Measurements from ENCODE around the gene PRDM16. TPM values are rescaled to one million over a fixed set of nuclear protein-coding genes. Genes with fewer than 3 reads are reported as not detected.

The PRDM16 gene
- total and polyA plus RNA-seq, 2 experiments from 2014 or later, result 41.8 to 55.8 TPM

DNA sequence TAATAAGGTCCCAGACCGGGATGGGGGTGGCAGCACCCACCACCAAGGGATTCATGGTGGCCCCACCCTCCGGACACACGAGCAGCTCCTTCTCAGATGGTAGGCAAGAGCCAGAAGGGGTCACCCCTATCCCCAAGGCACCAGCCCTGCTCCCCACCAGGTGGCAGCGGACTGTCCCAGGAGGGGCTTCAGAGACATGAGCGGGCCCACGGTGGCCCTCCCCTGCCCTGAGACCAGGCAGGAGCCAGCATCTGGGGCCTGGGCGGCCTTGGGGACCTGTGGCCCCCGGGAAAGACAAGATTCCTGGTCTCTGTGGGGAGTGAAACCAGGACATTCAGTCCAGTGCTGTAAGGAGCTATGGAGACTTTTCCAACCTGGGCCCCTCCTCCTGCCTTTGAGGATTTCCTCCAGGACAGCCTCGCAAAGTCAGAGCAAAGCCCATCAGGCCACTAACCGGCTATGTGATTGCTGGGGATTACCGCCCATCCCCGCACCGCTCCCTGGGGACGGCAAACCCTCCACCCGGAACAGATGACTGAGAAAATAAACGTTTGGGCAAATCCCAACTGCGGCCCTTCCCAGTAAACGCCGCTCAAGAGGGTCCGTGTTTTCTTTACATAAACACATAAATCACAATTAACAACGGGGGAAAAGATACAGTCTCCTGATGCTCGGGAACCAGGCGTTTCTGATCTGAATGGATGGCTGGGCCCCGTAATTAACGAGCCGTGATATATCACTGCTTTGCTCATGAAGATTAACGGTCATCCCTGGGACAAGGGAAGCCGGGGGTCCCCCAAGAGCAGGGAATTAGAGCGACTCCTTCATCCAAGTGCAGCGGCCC is 334.6 kb downstream of the PRDM16 start:
- H3K27ac ChIP-seq, result no peak overlapping the region
- peaks cover 21% of the 10 kb centered on the region for H3K36me3 ChIP-seq
- no peaks in the 10 kb centered on the region for H3K9me3 ChIP-seq (ENCODE audit: low read depth)
- H3K4me3 ChIP-seq, result no peak overlapping the region
- TF ChIP-seq, protein P1, sequence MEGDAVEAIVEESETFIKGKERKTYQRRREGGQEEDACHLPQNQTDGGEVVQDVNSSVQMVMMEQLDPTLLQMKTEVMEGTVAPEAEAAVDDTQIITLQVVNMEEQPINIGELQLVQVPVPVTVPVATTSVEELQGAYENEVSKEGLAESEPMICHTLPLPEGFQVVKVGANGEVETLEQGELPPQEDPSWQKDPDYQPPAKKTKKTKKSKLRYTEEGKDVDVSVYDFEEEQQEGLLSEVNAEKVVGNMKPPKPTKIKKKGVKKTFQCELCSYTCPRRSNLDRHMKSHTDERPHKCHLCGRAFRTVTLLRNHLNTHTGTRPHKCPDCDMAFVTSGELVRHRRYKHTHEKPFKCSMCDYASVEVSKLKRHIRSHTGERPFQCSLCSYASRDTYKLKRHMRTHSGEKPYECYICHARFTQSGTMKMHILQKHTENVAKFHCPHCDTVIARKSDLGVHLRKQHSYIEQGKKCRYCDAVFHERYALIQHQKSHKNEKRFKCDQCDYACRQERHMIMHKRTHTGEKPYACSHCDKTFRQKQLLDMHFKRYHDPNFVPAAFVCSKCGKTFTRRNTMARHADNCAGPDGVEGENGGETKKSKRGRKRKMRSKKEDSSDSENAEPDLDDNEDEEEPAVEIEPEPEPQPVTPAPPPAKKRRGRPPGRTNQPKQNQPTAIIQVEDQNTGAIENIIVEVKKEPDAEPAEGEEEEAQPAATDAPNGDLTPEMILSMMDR (IDR thresholded peaks at IDR 0.05; ENCODE audit: low read depth, low read length), result peak; percentile 13
- no peaks in the 10 kb centered on the region for H3K4me1 ChIP-seq (ENCODE audit: low read depth)
- no peaks in the 10 kb centered on the region for H3K27me3 ChIP-seq
- DNase-seq (ENCODE audit: low read depth in 1 of 2, low spot score in 1 of 2), result no peak

DNA sequence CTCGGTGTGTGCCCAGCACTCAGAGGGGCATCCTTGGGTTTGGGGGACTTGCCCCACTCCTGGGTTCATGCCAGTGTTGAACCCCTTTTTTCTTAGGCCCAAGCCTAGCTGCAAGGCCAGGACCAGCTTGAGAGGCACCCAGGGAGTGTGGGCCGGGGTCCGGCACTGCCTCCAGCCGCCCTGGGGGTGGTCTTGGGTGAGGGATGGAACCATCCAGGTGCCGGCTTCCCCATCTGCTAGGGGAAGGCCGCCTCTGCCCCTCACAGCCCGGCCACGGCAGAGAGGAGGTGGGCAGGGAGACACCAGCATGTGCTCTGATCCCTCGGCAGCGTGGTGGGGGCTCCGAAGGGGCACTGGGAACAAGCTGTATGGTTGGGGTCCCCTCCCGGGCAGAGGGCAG is 335.3 kb downstream of the PRDM16 start:
- Histone ChIP-seq H3K27me3 (no peaks in the 10 kb centered on the region), H3K9me3 (ENCODE audit: low read depth) (no peaks in the 10 kb centered on the region), H3K4me1 (ENCODE audit: low read depth) (no peaks in the 10 kb centered on the region), H3K27ac (no peak overlapping the region), H3K4me3 (no peak overlapping the region), H3K36me3 (peaks cover 21% of the 10 kb centered on the region)
- TF ChIP-seq, protein P1 (IDR thresholded peaks at IDR 0.05; ENCODE audit: low read depth, low read length), result no peak
- no peak for DNase-seq (ENCODE audit: low read depth in 1 of 2, low spot score in 1 of 2)

DNA sequence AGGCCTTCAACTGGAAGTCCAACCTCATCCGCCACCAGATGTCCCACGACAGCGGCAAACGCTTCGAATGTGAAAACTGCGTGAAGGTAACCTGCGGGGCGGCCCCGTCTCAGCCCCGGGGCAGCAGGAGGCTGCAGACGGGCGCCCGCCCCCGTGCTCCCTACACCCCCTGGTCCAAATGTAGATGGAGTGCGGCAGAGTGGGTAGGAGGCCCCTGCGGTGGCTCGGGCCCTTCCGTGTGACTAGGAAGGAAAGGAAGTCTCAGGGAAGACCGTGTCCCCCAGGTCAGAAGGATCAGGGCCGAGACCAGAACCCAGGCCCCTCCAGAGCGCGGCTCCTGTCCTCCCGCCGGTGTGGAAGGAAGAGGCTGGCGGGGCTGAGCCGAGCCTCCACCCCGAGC is 335.8 kb downstream of the PRDM16 start:
- Histone ChIP-seq H3K36me3 (peaks cover 21% of the 10 kb centered on the region), H3K9me3 (ENCODE audit: low read depth) (no peaks in the 10 kb centered on the region), H3K4me1 (ENCODE audit: low read depth) (no peaks in the 10 kb centered on the region), H3K27me3 (no peaks in the 10 kb centered on the region), H3K27ac (no peak overlapping the region), H3K4me3 (no peak overlapping the region)
- TF ChIP-seq, protein P1 (IDR thresholded peaks at IDR 0.05; ENCODE audit: low read depth, low read length), result no peak
- DNase-seq (ENCODE audit: low read depth in 1 of 2, low spot score in 1 of 2), result no peak

DNA sequence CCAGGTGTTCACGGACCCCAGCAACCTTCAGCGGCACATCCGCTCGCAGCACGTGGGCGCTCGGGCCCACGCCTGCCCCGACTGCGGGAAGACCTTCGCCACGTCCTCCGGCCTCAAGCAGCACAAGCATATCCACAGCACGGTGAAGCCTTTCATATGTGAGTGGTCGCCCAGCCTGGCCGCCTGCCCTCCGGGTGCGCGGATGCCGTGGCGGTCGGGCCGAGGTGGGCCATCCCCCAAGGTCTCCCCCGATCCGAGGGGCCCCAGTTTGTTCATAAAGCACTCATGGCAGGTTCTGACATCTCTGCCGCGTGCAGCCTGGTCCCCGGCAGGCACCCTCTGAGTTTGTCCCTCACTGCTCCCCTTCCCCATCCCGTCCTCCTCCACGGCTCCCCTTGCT is 336.5 kb downstream of the PRDM16 start:
- DNase-seq (ENCODE audit: low read depth in 1 of 2, low spot score in 1 of 2), result no peak
- TF ChIP-seq, protein P1 (IDR thresholded peaks at IDR 0.05; ENCODE audit: low read depth, low read length), result no peak
- no peaks in the 10 kb centered on the region for H3K9me3 ChIP-seq (ENCODE audit: low read depth)
- no peaks in the 10 kb centered on the region for H3K4me1 ChIP-seq (ENCODE audit: low read depth)
- H3K36me3 ChIP-seq, result peaks cover 21% of the 10 kb centered on the region
- no peaks in the 10 kb centered on the region for H3K27me3 ChIP-seq
- H3K4me3 ChIP-seq, result no peak overlapping the region
- no peak overlapping the region for H3K27ac ChIP-seq

DNA sequence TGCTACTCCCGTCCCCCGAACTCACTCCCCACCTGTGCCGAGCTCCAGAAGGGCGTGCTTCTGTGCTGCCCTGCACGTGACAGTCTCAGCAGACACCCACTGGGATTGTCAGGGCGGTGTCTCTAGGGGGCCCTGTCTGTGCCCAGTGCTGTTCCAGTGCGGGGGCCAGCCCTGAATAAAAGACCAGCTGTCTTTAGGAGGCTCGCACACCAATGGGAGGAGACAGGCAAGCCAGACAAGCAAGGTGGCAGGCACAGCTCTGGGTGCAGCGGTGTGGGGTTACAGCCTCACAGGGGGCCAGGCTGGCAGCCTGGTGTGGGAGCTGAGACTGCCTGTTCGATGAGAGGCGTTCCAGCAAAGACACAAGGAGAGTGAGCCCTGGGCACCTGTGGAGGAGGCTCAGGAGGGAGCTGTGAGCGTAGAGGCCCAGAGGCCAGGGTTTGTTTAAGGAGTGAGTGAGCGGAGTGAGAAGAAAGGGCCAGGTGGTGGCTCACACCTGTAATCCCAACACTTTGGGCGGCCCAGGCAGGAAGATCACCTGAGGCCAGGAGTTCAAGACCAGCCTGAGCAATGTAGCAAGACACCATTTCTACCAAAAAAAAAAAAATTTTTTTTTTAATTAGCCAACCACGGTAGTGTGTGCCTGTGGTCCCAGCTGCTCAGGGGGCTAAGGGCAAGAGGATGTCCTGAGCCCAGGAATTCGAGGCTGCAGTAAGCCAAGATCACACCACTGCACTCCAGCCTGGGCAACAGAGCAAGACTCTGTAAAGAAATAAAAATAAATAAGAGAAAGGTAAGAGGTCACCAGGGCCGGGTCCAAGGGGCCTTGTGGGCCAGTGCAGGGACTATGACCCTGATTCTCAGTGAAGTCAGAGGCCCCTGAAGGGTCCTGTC is 337.2 kb downstream of the PRDM16 start:
- Histone ChIP-seq H3K9me3 (ENCODE audit: low read depth) (no peaks in the 10 kb centered on the region), H3K36me3 (peaks cover 21% of the 10 kb centered on the region), H3K4me1 (ENCODE audit: low read depth) (no peaks in the 10 kb centered on the region), H3K27ac (peak overlapping the region; percentile 9), H3K27me3 (no peaks in the 10 kb centered on the region), H3K4me3 (no peak overlapping the region)
- no peak for DNase-seq (ENCODE audit: low read depth in 1 of 2, low spot score in 1 of 2)
- TF ChIP-seq, protein P1 (IDR thresholded peaks at IDR 0.05; ENCODE audit: low read depth, low read length), result no peak

Measured in cardiac muscle cell (in vitro differentiated cells and primary cell).